Stimulated activated CD4-positive, alpha-beta T cell treated with anti-CD3 and anti-CD28 coated beads, Interleukin-2, amount 100 ng/mL, for 24 hours (primary cell): ENCODE results near the gene CSRP2.
A peak's percentile ranks its signal among the peaks of the same experiment; 100 is the strongest.

Experiments used
- DNase-seq, 2 donors: peaks; one replicate each; pipeline ENCODE4 v3.0.0-alpha.2; 2020

The CSRP2 gene

DNA sequence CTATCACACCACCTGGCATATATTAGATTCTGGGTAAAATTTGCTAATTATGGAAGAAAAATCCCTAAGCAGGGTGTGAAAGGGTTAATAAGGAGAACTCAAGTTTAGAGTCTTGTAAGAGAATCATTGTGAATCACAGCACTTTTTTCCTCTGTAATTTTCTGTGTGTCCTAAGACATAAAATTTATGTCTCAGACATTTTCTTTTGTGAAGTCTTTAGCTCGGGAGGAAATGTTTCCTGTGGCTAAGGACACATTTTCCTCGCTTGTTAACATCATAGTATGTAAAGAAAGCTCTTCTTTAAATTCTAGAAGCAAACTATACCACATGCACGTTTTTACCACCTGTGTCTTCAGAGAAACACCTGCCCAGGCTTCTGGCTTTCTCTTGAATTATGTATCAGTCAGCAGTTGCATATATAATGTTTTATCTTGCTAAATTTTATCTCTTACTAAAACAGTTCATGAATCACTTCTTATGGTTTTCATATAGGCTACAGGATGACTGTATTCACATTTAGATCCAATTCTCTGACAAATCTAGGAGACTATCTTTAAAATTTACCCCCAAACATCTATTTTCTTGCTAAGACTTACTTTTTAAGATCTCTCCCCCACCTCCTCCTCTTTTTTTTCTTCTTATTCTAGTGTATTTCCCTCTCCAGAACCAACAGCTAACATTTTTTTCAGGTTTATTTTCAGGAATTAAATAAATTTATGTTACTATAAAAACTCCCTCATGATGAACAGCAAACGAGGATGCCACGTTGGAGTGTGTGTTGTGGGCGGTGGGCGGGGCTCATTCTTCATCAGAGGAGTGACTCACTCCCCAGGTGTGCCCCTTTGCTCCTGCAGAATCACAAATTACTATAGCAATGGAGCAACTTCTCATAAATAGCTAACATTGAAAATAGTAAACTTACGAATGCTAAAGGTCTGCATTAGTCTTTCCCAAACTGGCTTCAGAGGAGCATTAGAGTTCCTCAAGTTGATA is 11.6 kb upstream of the CSRP2 start:
- peak; percentile 52 to 68 for DNase-seq

DNA sequence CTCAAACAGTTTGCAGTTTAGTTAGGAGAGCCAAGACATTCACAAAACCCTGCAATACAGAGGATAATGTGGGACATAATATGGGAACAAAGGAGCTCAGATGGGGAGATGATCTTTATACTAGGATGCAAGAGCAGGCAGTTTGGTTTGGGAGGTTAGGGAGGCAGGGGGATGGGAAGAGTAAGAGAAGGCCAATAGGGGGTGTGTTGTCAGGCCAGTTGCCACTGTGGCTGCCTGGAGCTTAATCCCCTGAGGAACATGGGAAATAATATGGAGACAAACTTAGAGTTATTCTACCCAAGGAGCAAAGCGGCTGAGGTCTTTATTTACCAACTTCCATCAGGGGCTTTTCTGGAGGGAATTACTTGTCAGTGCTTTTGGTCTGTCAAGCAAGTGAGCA is 10.0 kb upstream of the CSRP2 start:
- DNase-seq, result no peak

DNA sequence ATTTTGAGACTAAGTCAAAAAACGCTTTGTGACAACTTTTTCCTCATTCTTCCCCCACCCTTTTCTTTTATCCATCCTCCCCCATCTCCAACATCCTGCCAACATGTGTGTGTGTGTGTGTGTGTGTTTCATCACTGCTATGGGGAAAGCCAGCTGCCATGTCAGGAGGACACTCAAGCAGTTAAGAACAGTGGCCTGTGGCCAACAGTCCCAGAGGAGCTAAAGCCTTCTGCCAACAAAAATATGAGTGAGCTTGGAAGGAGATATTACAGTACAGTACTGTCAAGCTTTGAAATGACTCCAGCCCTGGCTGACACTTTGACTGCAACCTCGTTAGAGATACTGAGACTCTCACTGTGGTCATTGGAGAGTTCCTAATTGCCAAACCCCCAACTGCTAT is 5.0 kb upstream of the CSRP2 start:
- DNase-seq, result no peak

DNA sequence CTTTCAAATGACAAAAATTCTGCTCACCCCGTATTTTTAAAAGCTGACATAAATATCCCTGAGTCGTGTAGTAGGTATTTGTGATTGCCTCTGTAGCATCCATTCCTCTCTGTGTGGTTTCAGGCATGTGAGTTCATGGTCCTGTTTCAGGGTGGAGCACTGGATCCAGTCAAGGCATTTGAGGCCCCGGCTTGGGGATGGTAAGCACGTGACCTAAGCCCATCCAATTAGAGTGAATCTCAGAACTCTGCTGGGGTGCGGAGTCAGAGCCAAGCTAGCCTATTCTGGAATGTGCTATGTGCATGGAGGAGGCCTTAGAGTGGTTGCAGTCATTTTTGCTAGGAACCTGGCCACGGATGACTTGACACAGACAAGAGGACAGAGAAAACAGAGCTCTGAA is 4.3 kb upstream of the CSRP2 start:
- no peak for DNase-seq

DNA sequence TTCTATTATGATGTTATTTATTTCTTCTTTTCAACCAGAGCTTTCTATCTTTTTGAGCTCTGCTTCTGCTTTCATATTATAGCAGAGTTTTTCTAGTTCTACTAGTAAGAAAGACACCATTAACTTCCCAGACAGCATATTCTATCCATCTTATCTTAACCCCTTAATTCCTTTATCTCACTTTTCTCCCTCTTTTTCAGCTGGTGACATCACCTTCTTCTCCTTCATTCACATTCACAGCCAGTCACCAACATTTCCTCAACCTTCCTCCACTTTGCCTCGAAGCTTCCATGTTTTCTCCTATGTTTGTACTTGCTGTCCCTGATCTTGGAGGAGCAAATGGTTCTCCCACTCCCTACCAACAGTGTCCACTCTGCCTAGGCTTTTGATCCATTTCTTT is 3.5 kb upstream of the CSRP2 start:
- no peak for DNase-seq

DNA sequence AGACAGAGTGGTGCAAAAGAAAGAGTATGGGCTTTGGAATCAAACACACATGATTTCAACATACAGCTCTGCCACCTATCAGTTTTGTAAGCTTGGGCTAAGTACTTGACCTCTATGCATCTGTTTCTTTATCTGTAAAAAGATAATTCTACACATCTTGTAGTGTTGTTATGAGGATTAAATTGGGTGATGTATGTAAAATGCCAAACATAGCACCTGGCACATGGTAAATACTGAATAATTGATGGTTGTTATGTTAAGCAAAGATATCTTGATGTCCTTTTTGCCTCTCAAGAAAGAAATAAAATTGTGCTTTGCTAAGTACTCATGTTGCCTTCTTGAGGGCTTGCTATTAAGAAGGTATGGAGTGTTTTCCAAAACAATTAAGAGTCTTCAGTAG is 2.3 kb upstream of the CSRP2 start:
- no peak for DNase-seq

DNA sequence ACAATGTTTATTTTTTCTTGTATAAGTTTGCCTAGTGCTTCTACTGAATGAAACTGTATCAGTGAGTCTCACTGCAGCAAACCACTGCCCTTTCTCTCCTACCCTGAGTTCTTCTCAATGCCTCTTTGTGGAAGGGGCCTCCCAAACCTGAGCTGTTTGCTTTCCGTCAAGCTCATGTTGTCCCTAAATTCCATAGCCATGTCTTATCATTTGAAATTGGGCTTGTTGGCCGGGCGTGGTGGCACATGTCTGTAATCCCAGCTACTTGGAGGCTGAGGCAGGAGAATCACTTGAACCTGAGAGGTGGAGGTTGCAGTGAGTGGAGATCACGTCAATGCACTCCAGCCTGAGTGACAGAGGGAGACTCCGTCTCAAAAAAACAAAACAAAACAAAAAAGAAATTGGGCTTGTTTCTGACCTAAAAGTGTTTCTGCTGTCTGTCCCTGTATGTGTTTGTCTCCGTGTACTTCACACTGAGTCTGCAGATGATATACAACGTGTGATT is 1.8 kb upstream of the CSRP2 start:
- DNase-seq, result no peak

DNA sequence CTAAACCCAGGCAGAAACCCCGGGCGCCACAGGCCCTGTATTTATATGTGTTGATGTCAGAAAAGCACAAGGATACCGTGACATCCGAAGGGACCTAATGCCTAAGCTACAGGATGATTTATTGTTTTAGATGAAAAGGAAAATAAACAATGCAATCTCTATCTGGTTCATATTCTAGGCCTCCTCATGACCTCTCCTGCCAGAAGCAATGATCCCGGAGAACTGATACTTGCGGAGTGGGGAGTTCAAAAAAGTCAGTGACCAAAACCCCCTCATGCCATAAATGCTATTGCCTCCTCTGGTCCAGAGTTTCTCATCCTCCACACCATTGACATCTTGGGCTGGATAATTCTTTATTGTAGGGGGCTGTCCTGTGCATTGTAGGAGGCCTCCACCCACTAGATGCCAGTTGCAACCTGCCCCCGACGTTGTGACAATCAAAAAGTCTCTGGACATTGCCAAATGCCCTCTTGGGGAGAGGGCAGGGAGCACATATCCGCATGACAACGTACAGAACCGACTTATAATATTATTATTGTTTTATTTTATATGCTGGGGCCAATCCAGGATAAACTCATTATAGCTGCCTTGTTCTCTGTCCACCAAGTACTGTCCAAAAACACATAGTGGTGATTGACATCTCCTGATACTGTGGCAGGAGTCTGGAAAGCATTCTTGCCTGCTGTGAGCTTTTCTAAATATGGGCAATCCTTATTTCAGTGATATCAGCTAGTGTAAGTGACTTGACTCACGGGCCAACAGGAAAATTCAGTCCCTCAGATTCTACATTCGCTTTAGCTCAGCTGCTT is 1.1 kb upstream of the CSRP2 start:
- DNase-seq, result no peak

DNA sequence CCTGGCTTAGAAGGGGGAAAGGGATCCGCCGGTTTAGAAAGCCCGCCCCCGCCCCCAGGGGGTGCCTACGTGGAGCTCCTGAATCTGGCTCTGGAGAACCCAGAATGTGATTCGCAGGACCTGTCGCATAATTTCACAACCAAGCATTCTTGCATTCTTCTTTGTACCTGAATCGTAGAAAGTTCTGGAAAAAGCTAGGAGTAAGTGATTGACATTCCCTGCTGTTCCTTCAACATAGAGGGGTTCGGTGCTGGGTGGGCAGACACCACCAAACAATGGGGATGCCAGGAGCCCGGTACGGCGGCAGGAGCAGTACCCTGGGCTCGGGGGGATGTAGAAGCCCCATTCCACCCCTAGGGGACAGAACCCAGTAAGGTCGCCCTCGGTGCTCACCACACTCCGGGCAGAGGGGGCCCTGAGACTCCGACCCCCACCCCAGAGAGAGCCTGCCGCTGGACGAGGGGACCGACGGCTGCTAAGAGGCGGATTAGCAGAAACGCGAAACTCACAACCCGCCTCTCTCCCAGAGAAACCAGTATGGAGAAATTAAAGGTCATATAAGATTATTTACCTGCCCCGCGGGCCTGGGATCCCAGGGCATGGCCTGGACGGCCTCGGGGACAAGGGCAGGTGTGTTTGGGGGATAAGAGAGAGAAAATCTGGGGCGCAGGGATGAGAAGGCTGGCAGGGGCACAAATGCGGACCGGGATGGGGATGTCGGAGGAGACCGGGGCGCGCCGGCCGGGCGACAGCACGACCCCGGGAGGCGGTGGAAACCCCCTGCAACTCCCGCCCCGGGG is 520 bp downstream of the CSRP2 start:
- peak in 1 of 2 donors; percentile 15 for DNase-seq

DNA sequence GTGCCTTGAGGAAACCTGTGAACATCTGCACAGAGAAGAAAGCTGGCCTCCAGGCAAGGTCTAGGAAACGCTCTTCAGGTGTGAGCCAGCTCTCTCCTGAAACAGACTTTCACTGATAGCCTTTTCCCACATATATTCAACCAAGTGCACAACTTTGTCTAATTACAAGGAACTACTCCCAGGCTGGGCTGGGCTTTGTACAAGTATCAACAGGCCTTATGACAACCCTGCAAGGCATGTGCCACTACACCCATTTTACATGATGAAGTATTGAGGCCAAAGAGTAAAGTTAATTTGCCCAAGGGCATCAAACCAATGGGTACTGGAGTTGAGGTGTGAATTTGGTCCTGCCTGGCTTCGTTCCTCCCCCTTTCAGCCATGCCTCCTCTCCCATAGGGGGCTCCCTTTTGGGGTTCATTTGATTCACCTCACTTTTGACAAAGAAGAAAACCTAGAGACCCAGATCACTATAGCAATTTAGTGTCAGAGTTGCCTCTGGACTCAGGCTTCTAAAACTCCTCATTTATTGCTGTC is 2.1 kb downstream of the CSRP2 start:
- DNase-seq, result no peak

DNA sequence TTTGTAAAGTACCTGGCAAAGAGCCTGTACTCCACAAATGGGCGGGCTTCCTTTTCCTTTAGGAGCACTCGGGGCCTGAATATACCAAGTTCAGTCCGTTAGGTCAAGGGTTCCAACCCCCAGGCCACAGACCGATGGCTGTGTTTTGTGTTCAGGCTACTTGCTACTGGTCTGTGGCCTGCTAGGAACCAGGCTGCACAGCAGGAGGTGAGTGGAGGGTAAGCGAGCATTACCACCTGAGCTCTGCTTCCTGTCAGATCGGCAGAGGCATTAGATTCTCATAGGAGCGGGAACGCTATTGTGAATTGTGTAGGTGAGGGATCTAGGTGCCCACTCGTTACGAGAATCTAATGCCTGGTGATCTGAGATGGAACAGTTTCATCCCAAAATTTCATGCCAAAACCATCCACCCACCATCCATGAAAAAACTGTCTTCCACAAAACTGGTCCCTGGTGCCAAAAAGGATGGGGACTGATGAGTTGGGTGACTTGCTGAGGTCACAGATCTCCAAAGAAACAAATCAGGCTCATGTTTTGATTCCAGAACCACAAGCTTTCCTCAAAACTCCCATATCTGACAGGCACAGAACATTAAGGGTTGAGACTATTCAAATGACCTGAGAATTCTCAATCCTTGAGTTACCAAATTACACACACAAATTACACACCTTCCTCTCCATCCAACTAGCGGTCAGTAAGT is 4.2 kb downstream of the CSRP2 start:
- no peak for DNase-seq

DNA sequence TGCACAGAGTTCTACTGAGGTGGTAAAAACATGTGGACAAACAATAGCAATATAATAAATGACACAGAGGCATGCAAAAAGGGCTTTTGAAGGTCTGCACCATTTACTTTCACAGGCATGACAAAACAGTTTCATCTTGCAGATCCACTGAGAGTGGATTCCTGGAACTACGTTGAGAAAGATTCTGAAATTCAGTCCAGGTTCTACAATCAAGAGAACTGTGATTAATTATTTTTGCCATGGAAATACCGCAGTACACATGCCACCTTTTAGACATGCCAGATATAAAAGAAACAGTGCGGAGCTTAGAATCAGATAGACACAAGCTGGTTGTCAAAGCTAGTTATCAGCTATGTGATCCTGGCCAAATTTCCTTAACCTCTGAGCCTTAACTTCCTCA is 4.8 kb downstream of the CSRP2 start:
- DNase-seq, result no peak

DNA sequence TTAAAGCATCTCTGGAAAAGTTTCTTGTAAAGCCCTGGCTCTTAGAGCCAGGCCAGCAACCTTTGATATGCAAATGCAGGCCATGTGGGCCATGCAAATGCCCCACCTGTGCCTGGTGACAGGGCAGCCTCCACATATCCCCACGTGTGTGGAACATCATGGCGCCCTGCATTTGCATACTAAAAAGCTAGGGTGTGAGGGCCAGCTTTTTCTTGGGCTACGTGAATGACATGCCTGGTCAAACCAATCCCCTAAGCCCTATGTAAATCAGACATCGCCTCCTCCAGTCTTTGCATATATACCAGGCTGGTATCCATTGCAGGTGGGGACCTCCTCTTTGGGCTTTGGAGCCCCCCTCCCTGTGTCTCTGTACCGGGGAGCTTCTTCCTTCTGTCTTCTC is 6.4 kb downstream of the CSRP2 start:
- DNase-seq, result no peak

DNA sequence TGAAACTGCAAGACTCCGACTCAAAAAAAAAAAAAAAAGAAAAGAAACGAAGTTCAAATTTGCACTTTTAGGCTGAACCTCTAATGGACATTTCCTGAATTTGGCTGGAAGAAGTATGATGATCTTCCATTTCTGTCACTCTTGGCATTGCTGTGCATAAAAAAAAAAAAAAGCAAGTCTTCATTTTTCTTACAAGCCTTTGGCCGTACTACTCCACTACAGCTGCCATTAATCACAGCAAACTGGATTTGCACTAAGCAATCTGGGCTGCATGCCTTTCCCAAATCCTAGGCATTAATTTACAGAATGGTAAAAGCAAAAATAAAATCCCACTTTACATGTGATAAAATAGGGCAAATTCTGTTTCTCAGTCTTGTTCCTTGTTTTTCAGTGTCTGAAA is 7.1 kb downstream of the CSRP2 start:
- DNase-seq, result no peak

DNA sequence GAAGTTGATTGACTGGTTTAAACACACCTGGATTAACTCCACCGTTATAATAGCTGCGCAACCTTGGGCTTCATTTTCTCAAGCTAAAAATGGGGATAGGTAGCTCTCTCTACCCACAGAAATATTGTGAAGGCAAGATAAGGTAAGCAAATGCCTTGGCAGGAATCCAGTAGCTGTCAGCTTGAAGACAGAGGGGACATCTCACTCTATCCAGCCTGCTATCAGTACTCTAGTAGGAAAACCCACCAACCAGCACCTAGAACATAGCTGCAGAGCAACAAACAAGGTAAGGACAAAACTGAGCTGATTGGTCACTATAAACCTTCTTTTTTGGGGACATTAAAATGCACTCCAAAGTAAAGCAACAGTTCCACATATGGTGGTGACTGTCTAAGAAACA is 7.7 kb downstream of the CSRP2 start:
- DNase-seq, result no peak

DNA sequence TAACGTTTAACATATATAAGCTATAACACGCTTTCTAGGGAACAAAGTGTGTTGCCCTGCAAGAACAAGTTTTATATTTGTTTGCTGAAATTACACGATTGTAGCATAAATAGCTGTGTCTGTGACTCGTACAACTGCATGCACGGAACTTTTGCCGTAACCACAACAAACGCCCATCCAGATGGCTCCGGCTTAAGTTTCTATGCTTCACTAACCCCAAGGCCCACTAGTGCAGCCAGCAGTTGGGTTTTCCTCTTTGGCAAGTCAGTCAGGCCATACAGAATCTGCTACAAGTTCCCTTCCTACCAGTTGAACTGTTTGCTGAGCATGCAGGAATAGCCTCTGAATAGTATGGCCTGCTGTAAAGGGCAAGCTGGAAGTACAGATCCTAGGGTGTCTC is 12.1 kb downstream of the CSRP2 start:
- no peak for DNase-seq

DNA sequence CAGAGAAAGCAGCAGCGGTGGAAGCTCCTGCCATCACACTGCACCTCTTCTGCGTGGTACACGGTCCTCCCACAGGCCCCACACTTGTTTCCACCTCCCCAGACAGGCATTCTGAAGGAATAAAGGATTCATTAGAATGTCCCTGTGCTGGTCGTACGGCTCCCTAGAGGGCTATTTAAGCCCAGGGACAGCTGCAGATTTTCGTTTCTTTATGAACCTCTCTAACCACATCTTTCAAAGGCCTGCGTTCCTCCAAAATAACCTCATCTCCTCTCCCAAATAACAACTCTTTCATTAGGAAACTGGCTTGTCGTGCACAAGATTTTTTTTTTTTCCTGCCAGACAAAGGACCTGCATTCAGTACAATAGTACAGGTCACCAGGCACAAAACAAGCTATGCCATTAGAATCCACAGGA is 12.7 kb downstream of the CSRP2 start:
- no peak for DNase-seq

DNA sequence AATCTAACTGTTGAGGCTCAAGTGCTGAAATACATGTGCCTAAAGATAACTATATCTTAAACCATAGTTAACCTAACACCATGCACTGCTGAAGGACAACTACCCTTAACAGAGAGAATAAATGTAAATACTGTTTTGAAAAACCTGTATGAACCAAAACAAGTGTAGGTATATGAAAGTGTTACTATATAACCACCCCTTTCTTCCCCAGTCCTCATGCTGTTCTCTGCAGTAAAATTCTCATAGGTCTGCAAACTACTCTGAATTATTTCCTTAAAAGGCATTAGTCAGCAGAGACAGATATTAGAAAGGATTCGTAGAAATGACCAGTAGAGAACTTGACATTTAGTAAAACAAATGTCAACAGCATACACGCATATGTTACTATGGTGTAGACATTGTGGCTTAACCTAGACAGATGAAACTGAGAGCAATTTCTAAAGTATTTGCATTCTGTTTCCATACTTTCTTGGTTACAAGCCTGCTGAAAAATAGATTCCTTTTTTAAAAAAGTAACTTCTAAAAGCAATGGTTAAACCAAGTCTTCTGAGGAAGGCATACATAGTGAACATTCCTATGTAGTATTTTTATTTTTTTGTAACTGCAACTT is 13.9 kb downstream of the CSRP2 start:
- no peak for DNase-seq

DNA sequence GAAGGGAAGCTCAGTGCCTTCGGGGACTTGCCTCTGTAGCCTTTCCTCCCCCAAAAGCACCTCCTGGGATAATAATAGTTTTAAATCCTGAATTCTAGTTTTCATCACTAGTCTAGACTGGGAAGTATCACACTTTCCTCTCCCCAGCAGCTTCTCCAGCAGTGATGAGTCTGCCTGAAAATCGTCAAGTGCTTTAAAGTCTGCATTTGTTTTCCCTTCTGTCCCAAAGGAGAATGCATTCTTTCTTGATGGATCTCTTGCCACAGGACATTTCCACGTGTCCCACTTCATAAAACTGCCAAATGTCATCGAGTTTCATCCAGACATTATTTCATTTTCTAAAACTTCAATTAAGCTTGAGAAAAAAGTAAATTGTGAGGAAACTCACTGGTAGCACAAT is 15.0 kb downstream of the CSRP2 start:
- no peak for DNase-seq

DNA sequence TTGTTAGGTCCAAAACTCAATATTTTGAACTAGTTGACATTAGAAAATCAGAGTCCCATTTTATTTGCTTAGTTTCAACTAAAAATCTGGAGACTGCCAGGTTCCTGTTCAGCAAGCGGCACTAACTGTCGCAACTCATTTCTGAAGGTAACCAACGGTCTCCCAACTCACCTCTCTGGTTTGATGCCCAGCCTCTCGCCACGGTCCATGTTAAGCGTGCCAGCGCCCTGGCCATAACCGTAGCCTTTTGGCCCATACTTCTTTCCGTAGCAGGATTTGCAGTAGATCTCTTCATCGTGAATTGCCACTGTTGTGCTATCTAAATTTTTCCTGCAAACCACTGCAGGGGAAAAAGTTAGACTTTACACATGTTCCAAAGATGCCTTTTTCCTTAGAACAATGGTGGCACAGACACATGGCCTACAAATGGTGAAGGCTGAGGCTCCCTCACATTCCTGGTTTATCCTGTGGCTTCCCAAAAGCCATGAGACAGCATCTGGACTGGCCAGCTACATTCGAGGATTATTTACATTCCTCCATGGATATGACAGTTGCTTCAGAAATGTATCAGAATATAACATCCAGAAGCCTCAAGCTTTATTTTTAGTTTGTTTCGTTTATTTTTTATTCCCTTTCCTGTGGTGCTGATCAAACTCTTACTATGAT is 15.7 kb downstream of the CSRP2 start:
- no peak for DNase-seq

DNA sequence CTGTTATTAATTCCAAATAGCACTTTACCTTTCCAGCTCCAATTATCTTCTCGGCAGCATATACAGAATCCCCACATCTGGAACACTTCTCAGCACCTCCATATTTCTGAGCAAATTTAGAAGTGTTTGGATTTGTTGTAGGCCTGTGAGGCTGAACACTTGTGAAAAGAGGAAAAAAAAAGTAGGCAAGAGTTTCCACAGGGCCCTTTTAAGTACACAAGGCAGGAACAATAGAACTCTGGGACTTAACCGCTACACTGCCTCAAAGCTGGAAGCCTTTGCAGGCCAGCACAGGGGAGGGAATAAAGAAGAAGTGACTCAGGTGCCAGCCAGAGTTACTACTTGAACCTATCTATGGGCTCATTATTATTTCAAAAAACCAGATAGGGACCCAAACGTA is 18.6 kb downstream of the CSRP2 start:
- DNase-seq, result no peak
